Measurements from ENCODE around the gene ERCC2. TPM values are rescaled to one million over a fixed set of nuclear protein-coding genes. Genes with fewer than 3 reads are reported as not detected.
A peak's percentile ranks its signal among the peaks of the same experiment; 100 is the strongest.

The ERCC2 gene
- total and polyA plus RNA-seq, 2 of the 4 experiments (the other 2 are of a cell fraction) = 30.6 to 66.5 TPM

DNA sequence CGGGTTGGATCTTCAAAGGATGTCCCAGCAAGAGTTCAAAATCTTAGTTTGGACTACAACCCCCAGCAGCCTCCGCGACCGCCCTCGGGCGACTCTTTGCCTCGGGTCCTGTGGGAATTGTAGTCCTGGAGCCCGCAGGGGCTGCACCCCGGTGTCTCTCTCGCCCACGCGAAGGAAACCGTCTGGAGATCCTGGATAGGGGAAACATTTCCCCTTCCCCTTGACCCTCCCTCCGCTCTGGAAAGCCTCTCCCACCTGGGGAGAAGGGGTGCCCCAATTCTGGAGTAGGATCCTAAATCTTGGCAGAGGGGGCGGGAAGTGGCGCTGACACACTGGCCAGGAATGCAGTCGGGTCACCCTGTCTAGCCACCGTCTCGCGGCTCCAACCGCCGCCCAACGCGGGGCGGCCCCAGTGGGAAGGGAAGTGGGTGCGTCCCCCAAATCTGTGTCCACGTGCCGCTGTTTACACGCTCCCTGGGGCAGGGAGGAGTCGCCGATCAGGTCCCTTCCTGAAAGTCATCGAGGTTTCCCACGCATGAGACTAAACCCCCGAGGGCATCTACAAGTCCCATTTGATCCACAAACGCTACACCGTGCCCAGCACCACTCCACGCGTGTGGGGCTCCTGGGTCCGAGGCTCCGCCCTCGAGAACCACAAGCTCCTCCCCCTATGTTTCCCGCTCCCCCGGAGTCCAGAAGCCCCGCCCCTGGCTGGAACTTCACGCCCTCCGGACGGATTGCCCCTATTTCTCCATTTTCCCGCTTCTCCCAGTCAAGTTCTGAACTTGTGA, 35.3 kb upstream of the ERCC2 start:
- Histone ChIP-seq H2AFZ (replicated peaks; ENCODE audit: low read length, poor library complexity) (peak overlapping the region; percentile 92), H3K9ac (ENCODE audit: low read depth, low read length) (peak overlapping the region; percentile 75), H3K4ac (ENCODE audit: low read depth, low read length) (peak overlapping the region; percentile 96), H2BK120ac (ENCODE audit: low read depth, low read length) (peak overlapping the region; percentile 97), H3K4me1 (ENCODE audit: control insufficient read depth, insufficient read depth, low read length) (peaks cover 5% of the 10 kb centered on the region), H4K8ac (ENCODE audit: low read depth in 2 of 2, low read length in 2 of 2) (peak overlapping the region; percentile 16 to 99), H3K9me1 (ENCODE audit: insufficient read depth, low read length) (peaks cover 3% of the 10 kb centered on the region; the same call in 1 of the 2 replicates), H3K27ac (ENCODE audit: insufficient read depth, low read length) (peak overlapping the region; percentile 89), H3K4me3 (ENCODE audit: insufficient read depth, low read depth, low read length) (peak overlapping the region; percentile 89), H3K14ac (replicated peaks; ENCODE audit: low read depth, low read length) (peak overlapping the region; percentile 96), H2AK9ac (replicated peaks; ENCODE audit: low read depth, low read length, poor library complexity) (peak overlapping the region; percentile 92), H2AK5ac (ENCODE audit: low read depth, low read length) (peak overlapping the region; percentile 87), H3K18ac (ENCODE audit: low read depth, low read length) (peak overlapping the region; percentile 83), H4K91ac (ENCODE audit: insufficient read depth, low read depth, low read length) (peak overlapping the region; percentile 96), H3K79me1 (ENCODE audit: low read depth in 1 of 2, low read length in 2 of 2) (peaks cover 10 to 56% of the 10 kb centered on the region in 2 experiments; a peak in 3 of 4 replicates), H2BK20ac (ENCODE audit: low read depth, low read length) (peak overlapping the region; percentile 90), H3K56ac (ENCODE audit: extremely low read depth, insufficient read depth, low read length) (peak overlapping the region; percentile 98), H2BK5ac (ENCODE audit: low read depth, low read length, poor library complexity, severe bottlenecking) (peak overlapping the region; percentile 91), H3K23ac (ENCODE audit: low read depth, low read length) (peak overlapping the region; percentile 94), H3K9me3 (ENCODE audit: control insufficient read depth, insufficient read depth, low read length) (no peaks in the 10 kb centered on the region), H3K27me3 (ENCODE audit: control insufficient read depth, insufficient read depth, low read length) (no peaks in the 10 kb centered on the region), H3K36me3 (ENCODE audit: control insufficient read depth, insufficient read depth, low read length) (no peaks in the 10 kb centered on the region; the same call in 1 of the 2 replicates), H4K5ac (ENCODE audit: low read depth, low read length) (peak overlapping the region; percentile 58; the same call in 1 of the 2 replicates), H3K4me2 (ENCODE audit: low read depth, low read length) (peak overlapping the region; percentile 82), H4K20me1 (ENCODE audit: insufficient read depth, low read length) (no peaks in the 10 kb centered on the region; the same call in 1 of the 2 replicates), H2BK15ac (ENCODE audit: low read depth, low read length) (peak overlapping the region; percentile 98; the same call in 2 of the 3 replicates)
- dilution Hi-C loops (cut with HindIII; ENCODE audit: low sequenced_read_pairs, unreplicated experiment) = no loop called here
- POLR2A ChIA-PET (ENCODE audit: unreplicated experiment) = interaction anchor here (0.6 kb wide), 1 partner anchor 21 kb away, joined by 11 read pairs; no protein-coding TSS in a partner anchor
- peak; percentile 76 for ATAC-seq (ENCODE audit: low read depth)
- BruUV-seq (replicated peaks) = no TSS peak
- 0% methylated on average over 23 of the region's 48 CpGs; no CpG with 5 or more reads in 1 of the 2 experiments for WGBS, 2 experiments (ENCODE audit: extremely low coverage in 2 of 2, insufficient read length in 1 of 2)
- in situ Hi-C loops (cut with MboI; ENCODE audit: low sequenced_read_pairs) = no loop called here
- peak; percentile 80 for DNase-seq
- CTCF ChIA-PET = no interaction called here
- intact Hi-C loops (cut with micrococcal nuclease) = no loop called here
- peak; percentile 64 for TF ChIP-seq FOS (IDR thresholded peaks at IDR 0.05; ENCODE audit: low read depth, low read length)
- TF ChIP-seq SMC3 (IDR thresholded peaks at IDR 0.05; ENCODE audit: low read depth, low read length) = no peak
- no peak for TF ChIP-seq RFX5 (IDR thresholded peaks at IDR 0.05; ENCODE audit: low read depth, low read length)
- TF ChIP-seq BHLHE40 (IDR thresholded peaks at IDR 0.05; ENCODE audit: low read depth, low read length) = peak; percentile 85
- no peak for TF ChIP-seq ELK1 (IDR thresholded peaks at IDR 0.05; ENCODE audit: borderline replicate concordance, low read depth, low read length)
- no peak for TF ChIP-seq RAD21 (IDR thresholded peaks at IDR 0.05; ENCODE audit: low read length)
- no peak for TF ChIP-seq NFE2L2 (IDR thresholded peaks at IDR 0.05; ENCODE audit: low read depth, low read length)
- TF ChIP-seq RCOR1 (IDR thresholded peaks at IDR 0.05; ENCODE audit: insufficient replicate concordance, low read length) = no peak
- TF ChIP-seq POLR2A (IDR thresholded peaks at IDR 0.05; ENCODE audit: low read depth, low read length) = peak; percentile 25; the same call in 1 of the 2 replicates
- TF ChIP-seq CEBPB (IDR thresholded peaks at IDR 0.05; ENCODE audit: low read depth, low read length) = no peak
- TF ChIP-seq, protein P1, sequence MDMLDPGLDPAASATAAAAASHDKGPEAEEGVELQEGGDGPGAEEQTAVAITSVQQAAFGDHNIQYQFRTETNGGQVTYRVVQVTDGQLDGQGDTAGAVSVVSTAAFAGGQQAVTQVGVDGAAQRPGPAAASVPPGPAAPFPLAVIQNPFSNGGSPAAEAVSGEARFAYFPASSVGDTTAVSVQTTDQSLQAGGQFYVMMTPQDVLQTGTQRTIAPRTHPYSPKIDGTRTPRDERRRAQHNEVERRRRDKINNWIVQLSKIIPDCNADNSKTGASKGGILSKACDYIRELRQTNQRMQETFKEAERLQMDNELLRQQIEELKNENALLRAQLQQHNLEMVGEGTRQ (IDR thresholded peaks at IDR 0.05; ENCODE audit: low read depth, low read length) = peak; percentile 75
- TF ChIP-seq CHD1 (IDR thresholded peaks at IDR 0.05; ENCODE audit: low read depth, low read length) = no peak
- no peak for TF ChIP-seq MAFK (IDR thresholded peaks at IDR 0.05; ENCODE audit: low read depth, low read length)
- TF ChIP-seq MXI1 (IDR thresholded peaks at IDR 0.05; ENCODE audit: borderline replicate concordance, low read depth, low read length) = peak; percentile 82

All from IMR-90 (cell line).